ENCODE data around the gene ASB4. TPM values are rescaled to one million over a fixed set of nuclear protein-coding genes. Genes with fewer than 3 reads are reported as not detected.

The ASB4 gene
- not detected in 2 replicates for total RNA-seq

GRCh38 chr7:95485391-95486123, at the start of gene ASB4:
ASB4 (plus strand) TSS chr7:95485943; CDS start chr7:95485972, 29 bp downstream.

Other genes with a start within 250 kb of the ASB4 start
- gene PON1, start 161.4 kb upstream of the ASB4 start, total RNA-seq, result not detected in 2 replicates
- gene PON3, start 89.6 kb upstream of the ASB4 start, total RNA-seq, result under 0.01 TPM in 1 of 2 replicates, not detected in the other
- gene PON2, start 50.9 kb upstream of the ASB4 start, total RNA-seq, result 22.2 and 39.7 TPM in 2 replicates
- 0.47 and 0.94 TPM in 2 replicates for gene PDK4, start 110.6 kb downstream of the ASB4 start, total RNA-seq

Data from bronchial smooth muscle cell (primary cell).